Activated gamma-delta T cell treated with Interleukin-2 at 50 U/mL for 16 hours (primary cell): ENCODE results near the gene COL8A1.

Experiments used
- DNase-seq: peaks from one replicate; pipeline ENCODE4 v3.0.0-alpha.2; 2020

Gene COL8A1

GRCh38 chr3:99640214-99640851 is 1.9 kb downstream of the COL8A1 start:
- no peak for DNase-seq

GRCh38 chr3:99641480-99641879 is 3.1 kb downstream of the COL8A1 start:
- DNase-seq = no peak

GRCh38 chr3:99641982-99642381 is 3.6 kb downstream of the COL8A1 start:
- no peak for DNase-seq

- DNase-seq = no peak
Observed at GRCh38 chr3:99644017-99644416, 5.6 kb downstream of the COL8A1 start.

DNA sequence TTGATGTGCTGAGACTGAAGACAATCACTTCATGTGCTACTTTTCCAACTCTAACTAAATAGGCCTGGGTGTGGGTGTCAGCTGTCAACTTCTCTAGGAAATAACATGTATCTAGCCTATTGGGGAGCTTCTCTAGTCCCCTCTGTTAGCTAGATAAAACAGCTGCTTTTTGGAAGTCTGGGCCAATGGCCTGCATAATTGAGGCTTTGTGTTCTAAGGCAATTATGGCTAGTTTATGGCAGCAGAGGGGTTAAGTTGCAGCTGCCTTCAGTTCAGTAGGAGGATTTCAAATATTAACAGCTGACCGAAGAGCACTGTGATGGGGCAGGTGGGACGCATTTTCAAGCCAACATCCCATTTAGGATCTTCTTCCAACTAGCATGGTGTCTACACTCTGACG is 6.4 kb downstream of the COL8A1 start:
- no peak for DNase-seq

DNA sequence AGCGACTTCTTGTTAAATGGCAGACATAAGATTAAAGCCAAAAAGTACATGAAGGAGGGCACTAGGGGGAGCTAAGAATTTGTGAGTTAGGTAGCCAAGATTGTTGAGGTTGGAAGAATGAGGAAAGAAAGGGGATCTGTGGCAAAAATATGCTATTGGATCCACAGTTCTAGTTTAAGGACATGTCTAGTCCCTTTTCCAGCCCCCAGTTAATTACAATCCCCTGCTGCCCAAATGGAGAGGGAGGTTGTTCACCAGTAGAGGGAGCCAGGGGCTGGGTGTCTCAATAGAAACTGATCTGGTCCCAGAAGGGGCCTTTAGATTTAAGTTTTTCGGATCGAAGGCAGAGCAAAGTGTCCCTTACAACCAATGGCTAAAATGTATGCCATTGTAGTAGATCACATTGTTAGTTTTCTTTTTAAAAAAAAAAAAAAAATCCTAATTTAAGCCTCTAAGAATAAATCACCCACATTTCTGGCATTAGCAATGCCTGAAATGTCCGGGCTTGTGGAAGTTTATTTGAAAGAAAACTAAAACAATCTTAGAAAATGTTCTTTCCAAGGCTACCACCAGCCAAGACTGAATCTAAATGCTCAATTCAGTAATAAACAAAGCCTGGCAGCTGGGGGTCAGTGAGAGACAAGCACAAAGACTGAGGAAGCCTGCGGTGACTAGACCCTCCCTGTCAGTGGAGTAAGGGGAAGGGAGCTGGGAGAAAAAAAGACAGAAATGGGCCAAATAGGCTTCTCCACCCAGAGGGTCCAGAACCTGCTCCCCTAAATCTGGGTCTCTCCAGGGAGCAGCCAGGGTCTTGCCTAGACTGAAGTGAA is 7.1 kb downstream of the COL8A1 start:
- no peak for DNase-seq

- DNase-seq = no peak
Observed at GRCh38 chr3:99646107-99646435, 7.7 kb downstream of the COL8A1 start.

GRCh38 chr3:99647081-99647480 is 8.7 kb downstream of the COL8A1 start:
- no peak for DNase-seq

- DNase-seq = no peak
Observed at GRCh38 chr3:99648101-99648500, 9.7 kb downstream of the COL8A1 start.

DNA sequence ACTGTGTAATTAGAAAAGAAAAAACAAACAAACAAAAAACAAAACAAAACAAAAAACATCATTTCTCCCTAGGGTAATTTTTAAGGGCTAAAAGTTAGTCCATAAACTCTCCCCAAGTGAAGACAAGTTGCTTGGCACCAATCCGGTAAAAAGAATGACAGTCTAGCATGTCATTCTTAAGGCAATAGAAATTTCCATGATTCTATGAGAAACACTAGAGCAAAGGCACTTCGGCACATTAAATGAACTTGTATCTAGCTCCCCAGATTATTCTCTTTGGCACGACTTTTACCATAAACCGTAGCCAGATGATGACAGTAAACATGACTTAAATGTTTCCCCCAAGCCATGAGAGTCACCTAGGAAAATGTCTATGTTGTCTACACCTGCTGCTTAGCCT is 10.1 kb downstream of the COL8A1 start:
- DNase-seq = no peak

DNA sequence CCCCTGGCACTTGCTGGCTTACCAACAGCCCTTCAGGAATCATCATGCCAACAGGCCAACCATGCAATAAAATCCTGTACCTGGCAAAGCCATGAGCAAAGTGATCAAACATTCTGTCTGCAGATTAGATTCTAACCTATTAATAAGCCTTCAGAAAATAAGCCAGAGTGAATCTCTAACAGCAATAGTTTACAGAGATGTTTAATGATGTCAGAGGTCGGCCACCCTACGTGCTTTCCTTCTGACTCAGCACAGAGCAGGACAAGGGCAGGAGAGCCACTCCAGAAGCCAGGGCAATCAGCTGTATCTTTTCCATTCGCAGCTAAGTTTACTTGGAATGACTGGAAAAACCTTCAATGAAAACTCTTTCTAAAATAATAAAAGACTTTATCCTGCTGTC is 13.1 kb downstream of the COL8A1 start:
- no peak for DNase-seq

GRCh38 chr3:99656624-99657023 is 18.2 kb downstream of the COL8A1 start:
- no peak for DNase-seq

DNA sequence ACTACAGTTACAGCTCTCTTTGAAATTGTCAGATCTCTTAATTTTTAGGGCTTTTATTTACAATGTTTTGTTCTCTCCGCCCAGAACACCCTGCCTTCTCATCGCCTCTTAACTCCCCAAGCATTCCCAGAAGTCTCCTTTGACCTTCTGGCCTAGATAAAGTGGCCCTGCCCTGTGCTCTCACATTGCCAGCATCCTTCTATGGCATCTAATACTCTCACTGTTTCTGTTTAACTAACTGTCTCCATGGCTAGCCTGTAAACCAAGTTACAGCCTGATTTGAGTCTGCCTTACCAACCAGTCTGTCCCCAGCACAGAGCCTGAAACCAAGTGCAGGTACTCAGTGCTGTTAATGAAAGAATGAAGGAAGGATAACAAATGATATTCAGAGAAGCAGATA is 19.9 kb downstream of the COL8A1 start:
- DNase-seq = no peak

- no peak for DNase-seq
Observed at GRCh38 chr3:99659032-99659431, 20.6 kb downstream of the COL8A1 start.

DNA sequence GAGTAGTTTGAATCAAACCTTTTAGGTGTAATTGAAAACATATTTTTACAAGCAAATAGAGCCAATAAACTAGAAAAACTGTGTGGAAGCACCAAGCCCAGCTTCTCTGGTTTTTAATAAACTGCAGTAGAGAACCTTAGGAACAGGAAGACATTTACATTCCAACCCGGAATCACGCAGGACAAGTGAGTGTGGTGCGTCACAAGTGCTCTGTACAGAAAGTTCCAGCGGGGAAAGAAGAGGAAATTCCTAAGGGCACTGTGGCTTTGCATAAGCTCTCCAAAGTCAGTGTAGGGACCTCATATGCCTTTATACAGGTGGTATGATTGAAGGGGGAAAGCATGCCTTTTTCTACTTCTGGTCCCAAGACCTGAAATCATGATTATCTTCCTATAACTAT is 21.6 kb downstream of the COL8A1 start:
- no peak for DNase-seq

DNA sequence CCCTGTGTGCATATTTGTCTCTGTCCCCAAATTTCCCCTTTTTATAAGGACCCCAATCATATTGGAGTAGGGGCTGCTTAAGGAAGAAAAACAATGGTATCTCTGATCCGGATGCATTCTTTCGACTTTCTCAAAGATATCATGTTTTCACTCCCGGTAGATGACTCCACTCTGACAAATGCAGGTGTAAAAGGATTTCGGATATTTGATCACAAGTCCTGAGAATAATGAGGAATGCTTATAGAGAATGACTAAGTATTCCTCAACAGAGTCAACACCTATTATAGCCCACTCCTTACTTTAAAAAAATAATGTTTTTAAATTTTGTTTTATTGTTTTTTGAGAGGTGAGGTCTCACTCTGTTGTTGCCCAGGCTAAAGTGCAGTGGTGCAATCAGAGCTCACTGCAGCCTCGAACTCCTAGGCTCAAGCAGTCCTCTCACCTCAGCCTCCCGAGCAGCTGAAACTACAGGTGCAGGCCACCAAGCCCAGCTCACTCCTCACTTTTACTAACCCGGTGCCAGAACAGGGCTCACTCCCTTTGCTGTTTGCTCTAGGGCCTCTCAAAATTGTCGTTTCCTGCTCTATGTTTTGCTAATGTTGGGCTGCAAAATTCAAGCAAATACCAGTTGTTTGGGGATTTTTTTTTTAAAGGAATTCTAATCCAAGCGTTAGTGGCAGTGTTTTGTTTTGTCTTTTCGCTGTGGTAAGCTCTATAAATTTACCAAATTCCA is 24.6 kb downstream of the COL8A1 start:
- no peak for DNase-seq

DNA sequence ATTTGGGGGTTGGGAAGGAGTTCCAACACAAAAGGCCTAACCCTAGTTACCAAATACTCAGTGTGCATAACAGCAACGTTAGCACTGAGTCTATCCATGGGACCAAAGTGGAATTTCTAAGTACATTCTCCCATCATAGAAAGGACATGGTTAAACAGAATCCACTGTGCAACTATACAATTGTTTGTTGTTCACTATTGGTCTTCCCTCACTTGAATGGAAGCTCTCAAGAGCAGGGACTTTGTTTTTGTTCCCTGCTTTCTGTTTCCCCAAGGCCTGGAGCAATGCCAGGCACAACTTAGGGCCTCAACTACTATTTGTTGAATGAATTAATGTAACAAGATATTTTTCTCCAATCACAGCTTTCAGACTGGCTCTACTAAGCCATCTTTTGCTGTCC is 25.6 kb downstream of the COL8A1 start:
- no peak for DNase-seq

DNA sequence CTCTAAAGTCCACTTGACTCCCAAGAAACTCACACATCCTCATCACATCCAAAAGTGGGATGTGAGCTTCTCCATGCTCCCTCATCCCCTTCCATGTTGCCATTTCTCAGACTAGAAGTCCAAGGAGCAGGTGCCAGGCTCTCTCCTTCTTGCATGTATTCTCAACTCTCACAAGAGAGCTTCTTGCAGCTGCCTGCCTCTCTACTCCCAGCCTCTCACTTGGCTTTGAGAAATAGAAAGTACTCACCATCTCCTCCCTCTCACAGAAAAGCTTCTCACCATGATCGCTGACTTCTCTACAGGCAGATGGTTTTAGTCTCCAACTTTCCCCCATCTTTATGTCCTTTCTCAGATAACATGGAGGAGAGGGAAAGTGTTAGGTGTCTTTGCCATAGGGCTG is 26.6 kb downstream of the COL8A1 start:
- DNase-seq = no peak

- DNase-seq = no peak
Observed at GRCh38 chr3:99666201-99666600, 27.8 kb downstream of the COL8A1 start.

DNA sequence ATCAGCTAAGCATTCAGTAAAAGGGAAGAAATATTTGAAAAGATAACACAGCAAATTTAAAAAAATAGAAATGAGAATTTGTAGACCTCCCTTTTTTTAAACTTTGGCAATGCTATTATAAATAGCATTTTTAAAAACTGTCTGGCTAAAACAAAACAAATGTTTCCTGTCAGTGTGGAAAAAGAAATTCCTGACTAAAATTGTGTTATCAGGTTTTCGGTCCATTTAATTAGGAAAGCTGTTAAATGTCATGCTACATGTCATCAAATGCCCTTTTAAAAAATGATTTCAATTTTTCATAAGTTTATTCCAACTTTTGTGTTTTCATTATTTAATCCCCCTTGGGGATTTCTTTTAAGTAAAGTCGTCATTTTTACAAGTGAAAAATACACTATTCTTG is 29.6 kb downstream of the COL8A1 start:
- DNase-seq = no peak

DNA sequence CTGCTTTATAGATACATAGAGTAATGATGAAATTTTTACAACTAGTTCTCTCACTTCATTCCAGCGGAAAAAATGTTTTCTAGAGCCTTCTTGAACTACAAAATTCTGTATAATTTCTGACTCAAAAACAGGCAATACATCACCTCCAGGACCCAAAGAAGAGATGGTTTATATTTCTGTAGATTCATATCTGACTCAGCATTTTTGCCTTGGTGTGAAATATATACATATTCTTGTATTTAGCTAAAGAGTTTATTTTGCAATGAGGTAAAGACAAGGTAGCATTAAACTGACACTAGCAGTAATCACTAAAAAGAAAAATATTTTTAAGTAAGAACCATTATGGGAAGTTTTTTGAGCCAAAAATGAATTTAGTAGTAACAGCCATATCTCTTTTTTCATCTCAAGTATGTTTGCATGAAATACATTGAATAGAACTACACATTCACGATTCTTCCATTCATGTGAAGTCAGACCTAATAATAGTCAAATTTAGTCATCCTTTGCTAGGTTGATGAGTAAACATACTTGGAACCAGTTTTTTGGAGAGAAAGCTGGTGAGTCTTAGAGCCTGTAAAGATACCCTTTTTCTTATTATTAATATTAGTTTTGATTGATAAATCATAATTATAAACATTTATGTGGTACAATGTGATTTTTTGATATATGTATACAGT is 31.6 kb downstream of the COL8A1 start:
- DNase-seq = no peak

DNA sequence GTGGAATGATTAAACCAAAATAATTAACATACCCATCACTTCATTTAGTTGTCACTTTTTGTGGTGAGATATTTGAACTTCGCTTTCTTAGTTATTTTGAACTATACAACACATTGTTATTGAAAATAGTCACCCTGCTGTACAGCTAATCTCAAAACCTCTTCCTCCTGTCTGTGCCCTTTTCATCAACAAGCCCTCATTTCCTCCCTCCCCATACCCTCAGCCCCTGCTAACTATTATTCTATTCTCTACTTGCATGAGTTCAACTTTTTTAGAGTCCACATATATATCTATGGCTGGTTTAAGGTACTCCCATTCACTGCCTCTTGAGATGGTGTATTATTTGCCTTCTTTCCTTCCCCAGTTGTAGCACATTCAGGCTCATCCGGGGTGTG is 32.2 kb downstream of the COL8A1 start:
- no peak for DNase-seq

DNA sequence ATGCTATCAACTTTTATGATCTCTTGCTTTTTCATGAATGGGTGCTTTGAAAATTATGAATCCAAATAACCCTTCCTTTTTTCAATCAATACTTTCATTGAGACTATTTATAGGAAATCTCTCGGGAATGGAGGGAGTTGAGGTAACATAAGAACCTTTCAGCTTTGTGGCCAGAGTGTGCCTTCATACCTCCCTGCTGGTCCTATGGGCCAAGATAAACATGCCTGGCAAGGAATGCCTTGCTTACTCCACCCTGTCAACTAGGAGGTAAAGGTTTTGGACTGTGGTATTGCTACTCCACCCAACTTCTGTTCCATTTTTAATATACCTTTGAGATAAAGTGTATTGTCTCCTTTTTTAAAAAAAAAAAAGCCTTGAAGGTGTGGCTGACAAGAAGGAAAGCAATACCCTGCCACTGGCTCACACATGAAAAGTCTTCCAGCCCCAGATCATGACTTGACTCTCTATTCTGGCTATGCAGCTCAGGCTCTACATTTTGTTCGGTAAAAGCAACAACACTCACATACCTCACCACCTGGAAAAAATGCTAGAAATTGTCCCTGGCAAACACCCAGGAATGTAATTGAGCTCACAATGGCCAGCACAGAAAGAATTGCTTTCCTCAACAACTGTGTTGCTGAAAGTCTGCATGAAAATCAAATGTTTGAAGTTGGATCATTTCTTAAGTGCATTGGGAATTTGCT is 35.8 kb downstream of the COL8A1 start:
- DNase-seq = no peak
